Liver (tissue), 3 donors: Measurements from ENCODE around the gene FOXD4.
"Not testable (repeated sequence)": the region's sequence is repeated elsewhere in the genome, so short reads cannot be mapped to it uniquely, and the experiment has no call there.

Experiments
- EGR1 ChIP-seq, 2 donors: IDR thresholded peaks; 2 replicates each; pipeline ENCODE4 v1.6.1; 2016 to 2018; ENCODE audit warnings: antibody characterized with exemption in 2 of 2, low read depth in 2 of 2
- GABPA ChIP-seq, 2 donors: IDR thresholded peaks in 1 of 2; conservative IDR thresholded peaks in 1 of 2; 2 replicates each; pipeline ENCODE4 v1.6.1; 2016; ENCODE audit warnings: antibody characterized with exemption in 2 of 2, mild to moderate bottlenecking in 1 of 2, moderate library complexity in 1 of 2
- HNF4A ChIP-seq, 2 donors: conservative IDR thresholded peaks; 2 replicates each; pipeline ENCODE4 v1.6.1; 2016; ENCODE audit warnings: antibody characterized with exemption in 2 of 2, mild to moderate bottlenecking in 2 of 2
- HNF4G ChIP-seq: IDR thresholded peaks from 2 replicates; pipeline ENCODE4 v1.6.1; 2016; ENCODE audit warnings: antibody characterized with exemption
- JUND ChIP-seq, 2 donors: IDR thresholded peaks; 2 replicates each; pipeline ENCODE4 v1.6.1; 2016; ENCODE audit warnings: antibody characterized with exemption in 2 of 2
- RAD21 ChIP-seq, 2 donors: IDR thresholded peaks; 2 replicates each; pipeline ENCODE4 v1.6.1; 2016; ENCODE audit warnings: antibody characterized with exemption in 2 of 2, mild to moderate bottlenecking in 2 of 2
- SP1 ChIP-seq: IDR thresholded peaks from 2 replicates; pipeline ENCODE4 v1.6.1; 2018; ENCODE audit warnings: antibody characterized with exemption, mild to moderate bottlenecking
- TAF1 ChIP-seq: conservative IDR thresholded peaks from 2 replicates; pipeline ENCODE4 v1.6.1; 2016; ENCODE audit warnings: antibody characterized with exemption, mild to moderate bottlenecking
- YY1 ChIP-seq: IDR thresholded peaks from 2 replicates; pipeline ENCODE4 v1.6.1; 2016; ENCODE audit warnings: antibody characterized with exemption, mild to moderate bottlenecking
- TF ChIP-seq, protein P1 (sequence below): IDR thresholded peaks from 2 replicates; pipeline ENCODE4 v1.6.1; 2016; ENCODE audit warnings: antibody characterized with exemption, mild to moderate bottlenecking
- TF ChIP-seq, protein P2 (sequence below): IDR thresholded peaks from 2 replicates; pipeline ENCODE4 v1.6.1; 2016; ENCODE audit warnings: antibody characterized with exemption
- TF ChIP-seq, protein P3 (sequence below): fragments of 150-350 bp; IDR thresholded peaks from 2 replicates; pipeline ENCODE4 v1.5.1; 2017; ENCODE audit warnings: improper control_type of control experiment, low read depth, low read length; ENCODE audit not compliant: missing input control
- TF ChIP-seq, protein P4 (sequence below): IDR thresholded peaks from 2 replicates; pipeline ENCODE4 v1.6.1; 2016; ENCODE audit warnings: antibody characterized with exemption
- TF ChIP-seq, protein P5 (sequence below): IDR thresholded peaks from 2 replicates; pipeline ENCODE4 v1.6.1; 2016; ENCODE audit warnings: antibody characterized with exemption
- donor health status: healthy.
- donor health status: healthy.

DNA sequence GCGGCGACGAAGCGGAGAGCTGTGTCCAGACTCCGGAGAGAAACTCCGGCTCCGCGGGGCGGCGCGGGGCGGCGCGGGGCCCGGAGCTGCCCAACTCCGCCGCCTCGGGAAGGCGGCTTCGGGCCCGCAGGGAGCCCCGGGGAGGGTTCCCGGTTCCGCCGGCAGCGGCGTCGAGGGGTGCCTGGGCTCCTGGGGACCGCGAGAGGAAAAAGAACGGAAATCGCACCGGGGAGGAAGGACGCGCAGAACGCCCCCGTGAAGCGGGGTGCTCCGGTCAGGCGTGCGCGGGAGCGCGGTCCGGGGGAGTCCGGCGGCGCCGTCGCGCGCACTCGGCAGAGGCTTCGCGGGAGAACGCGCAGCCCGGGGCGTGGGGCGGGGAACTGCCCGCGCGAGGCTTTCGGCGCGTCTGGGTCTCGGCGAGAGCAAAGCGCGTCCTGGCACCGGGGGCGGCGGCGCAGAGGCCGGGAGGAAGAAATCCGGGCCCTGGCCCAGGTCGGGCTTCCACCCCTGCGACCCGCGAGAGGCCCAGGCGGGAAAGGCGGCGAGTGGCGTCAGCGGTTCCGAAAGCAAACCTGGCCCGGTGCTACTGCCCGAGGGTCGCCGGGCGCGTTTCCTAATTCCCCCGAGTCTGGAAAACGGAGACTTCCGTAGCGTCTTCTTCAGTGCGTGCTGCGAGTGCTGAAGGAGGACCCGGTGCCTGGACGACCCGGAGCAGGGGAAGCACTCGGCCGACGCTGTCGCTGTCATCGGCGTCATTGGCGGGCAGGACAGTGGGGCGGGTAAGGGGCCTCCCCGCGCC lies 4.5 kb downstream of the FOXD4 start:
- TF ChIP-seq, protein P1, sequence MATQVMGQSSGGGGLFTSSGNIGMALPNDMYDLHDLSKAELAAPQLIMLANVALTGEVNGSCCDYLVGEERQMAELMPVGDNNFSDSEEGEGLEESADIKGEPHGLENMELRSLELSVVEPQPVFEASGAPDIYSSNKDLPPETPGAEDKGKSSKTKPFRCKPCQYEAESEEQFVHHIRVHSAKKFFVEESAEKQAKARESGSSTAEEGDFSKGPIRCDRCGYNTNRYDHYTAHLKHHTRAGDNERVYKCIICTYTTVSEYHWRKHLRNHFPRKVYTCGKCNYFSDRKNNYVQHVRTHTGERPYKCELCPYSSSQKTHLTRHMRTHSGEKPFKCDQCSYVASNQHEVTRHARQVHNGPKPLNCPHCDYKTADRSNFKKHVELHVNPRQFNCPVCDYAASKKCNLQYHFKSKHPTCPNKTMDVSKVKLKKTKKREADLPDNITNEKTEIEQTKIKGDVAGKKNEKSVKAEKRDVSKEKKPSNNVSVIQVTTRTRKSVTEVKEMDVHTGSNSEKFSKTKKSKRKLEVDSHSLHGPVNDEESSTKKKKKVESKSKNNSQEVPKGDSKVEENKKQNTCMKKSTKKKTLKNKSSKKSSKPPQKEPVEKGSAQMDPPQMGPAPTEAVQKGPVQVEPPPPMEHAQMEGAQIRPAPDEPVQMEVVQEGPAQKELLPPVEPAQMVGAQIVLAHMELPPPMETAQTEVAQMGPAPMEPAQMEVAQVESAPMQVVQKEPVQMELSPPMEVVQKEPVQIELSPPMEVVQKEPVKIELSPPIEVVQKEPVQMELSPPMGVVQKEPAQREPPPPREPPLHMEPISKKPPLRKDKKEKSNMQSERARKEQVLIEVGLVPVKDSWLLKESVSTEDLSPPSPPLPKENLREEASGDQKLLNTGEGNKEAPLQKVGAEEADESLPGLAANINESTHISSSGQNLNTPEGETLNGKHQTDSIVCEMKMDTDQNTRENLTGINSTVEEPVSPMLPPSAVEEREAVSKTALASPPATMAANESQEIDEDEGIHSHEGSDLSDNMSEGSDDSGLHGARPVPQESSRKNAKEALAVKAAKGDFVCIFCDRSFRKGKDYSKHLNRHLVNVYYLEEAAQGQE: not testable (repeated sequence)
- TF ChIP-seq, protein P2, sequence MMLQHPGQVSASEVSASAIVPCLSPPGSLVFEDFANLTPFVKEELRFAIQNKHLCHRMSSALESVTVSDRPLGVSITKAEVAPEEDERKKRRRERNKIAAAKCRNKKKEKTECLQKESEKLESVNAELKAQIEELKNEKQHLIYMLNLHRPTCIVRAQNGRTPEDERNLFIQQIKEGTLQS: not testable (repeated sequence)
- TF ChIP-seq, protein P3, sequence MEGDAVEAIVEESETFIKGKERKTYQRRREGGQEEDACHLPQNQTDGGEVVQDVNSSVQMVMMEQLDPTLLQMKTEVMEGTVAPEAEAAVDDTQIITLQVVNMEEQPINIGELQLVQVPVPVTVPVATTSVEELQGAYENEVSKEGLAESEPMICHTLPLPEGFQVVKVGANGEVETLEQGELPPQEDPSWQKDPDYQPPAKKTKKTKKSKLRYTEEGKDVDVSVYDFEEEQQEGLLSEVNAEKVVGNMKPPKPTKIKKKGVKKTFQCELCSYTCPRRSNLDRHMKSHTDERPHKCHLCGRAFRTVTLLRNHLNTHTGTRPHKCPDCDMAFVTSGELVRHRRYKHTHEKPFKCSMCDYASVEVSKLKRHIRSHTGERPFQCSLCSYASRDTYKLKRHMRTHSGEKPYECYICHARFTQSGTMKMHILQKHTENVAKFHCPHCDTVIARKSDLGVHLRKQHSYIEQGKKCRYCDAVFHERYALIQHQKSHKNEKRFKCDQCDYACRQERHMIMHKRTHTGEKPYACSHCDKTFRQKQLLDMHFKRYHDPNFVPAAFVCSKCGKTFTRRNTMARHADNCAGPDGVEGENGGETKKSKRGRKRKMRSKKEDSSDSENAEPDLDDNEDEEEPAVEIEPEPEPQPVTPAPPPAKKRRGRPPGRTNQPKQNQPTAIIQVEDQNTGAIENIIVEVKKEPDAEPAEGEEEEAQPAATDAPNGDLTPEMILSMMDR: not testable (repeated sequence)
- TF ChIP-seq EGR1 (IDR thresholded peaks at IDR 0.05; ENCODE audit: low read depth in 2 of 2); SP1; TAF1; GABPA (IDR thresholded peaks at IDR 0.05 in 1 of 2, conservative IDR thresholded peaks at IDR 0.05 in 1 of 2); JUND (IDR thresholded peaks at IDR 0.05); HNF4A (conservative IDR thresholded peaks at IDR 0.05); RAD21 (IDR thresholded peaks at IDR 0.05); HNF4G; YY1: not testable (repeated sequence)
- TF ChIP-seq, protein P4, sequence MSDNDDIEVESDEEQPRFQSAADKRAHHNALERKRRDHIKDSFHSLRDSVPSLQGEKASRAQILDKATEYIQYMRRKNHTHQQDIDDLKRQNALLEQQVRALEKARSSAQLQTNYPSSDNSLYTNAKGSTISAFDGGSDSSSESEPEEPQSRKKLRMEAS: not testable (repeated sequence)
- TF ChIP-seq, protein P5, sequence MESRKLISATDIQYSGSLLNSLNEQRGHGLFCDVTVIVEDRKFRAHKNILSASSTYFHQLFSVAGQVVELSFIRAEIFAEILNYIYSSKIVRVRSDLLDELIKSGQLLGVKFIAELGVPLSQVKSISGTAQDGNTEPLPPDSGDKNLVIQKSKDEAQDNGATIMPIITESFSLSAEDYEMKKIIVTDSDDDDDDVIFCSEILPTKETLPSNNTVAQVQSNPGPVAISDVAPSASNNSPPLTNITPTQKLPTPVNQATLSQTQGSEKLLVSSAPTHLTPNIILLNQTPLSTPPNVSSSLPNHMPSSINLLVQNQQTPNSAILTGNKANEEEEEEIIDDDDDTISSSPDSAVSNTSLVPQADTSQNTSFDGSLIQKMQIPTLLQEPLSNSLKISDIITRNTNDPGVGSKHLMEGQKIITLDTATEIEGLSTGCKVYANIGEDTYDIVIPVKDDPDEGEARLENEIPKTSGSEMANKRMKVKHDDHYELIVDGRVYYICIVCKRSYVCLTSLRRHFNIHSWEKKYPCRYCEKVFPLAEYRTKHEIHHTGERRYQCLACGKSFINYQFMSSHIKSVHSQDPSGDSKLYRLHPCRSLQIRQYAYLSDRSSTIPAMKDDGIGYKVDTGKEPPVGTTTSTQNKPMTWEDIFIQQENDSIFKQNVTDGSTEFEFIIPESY: not testable (repeated sequence)
